Ovary (tissue), 3 donors: ENCODE data around the gene FGF16.

Experiments
- EP300 ChIP-seq: sonication (generic); formaldehyde crosslinking; IDR thresholded peaks from one replicate; pipeline ENCODE4 v1.6.1; 2017; ENCODE audit warnings: antibody characterized with exemption
- POLR2A ChIP-seq: fragments of 450-650 bp; IDR thresholded peaks from one replicate; pipeline ENCODE4 v1.6.1; 2017; ENCODE audit warnings: antibody characterized with exemption, mild to moderate bottlenecking, moderate library complexity
- TF ChIP-seq, protein P1 (sequence below), 3 donors: fragments of 450-650 bp in 2 of 3; fragments of 200-600 bp in 1 of 3; IDR thresholded peaks; one replicate each; pipeline versions ENCODE4 v1.5.1 to v1.8.0; 2016 to 2022; ENCODE audit warnings: antibody characterized with exemption in 3 of 3, mild to moderate bottlenecking in 1 of 3
- donor health status: DM: no; HTN: no; CAD: no.

DNA sequence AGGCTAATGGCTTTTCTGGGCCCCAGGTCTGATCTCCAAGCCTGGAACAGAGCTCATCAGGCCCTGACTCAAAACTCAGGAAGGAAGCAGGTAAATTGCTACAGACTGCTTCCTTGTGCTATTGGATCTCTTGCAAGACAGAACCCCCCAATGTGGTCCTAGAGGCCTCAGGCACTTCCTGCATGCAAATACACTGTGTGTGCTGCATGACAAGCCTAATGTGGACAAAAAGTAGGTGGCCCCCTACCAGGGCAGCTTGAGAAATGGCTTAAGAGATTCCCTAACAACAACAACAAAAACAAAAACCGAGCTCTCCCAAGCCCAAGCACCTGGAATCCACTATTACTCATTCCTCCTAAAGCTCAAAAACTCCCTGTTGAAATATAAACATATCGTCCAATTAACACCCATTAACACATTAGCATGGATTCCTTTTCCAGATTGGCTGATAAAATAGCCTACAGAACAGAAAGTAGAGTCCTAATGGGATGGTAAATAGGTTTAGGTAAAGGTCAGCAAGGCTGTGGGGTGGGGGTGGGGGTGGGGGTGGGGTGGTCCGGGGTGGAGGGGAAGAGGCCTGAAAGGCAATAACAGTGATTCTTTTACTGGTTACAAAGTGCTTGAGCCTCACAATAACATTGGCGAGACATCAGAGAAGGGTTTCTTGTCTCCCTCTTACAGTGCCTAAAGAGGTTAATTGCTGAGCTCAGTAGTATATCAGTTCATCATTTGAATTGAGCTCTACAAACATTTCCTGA is 24.1 kb upstream of the FGF16 start:
- TF ChIP-seq POLR2A = no peak
- TF ChIP-seq, protein P1, sequence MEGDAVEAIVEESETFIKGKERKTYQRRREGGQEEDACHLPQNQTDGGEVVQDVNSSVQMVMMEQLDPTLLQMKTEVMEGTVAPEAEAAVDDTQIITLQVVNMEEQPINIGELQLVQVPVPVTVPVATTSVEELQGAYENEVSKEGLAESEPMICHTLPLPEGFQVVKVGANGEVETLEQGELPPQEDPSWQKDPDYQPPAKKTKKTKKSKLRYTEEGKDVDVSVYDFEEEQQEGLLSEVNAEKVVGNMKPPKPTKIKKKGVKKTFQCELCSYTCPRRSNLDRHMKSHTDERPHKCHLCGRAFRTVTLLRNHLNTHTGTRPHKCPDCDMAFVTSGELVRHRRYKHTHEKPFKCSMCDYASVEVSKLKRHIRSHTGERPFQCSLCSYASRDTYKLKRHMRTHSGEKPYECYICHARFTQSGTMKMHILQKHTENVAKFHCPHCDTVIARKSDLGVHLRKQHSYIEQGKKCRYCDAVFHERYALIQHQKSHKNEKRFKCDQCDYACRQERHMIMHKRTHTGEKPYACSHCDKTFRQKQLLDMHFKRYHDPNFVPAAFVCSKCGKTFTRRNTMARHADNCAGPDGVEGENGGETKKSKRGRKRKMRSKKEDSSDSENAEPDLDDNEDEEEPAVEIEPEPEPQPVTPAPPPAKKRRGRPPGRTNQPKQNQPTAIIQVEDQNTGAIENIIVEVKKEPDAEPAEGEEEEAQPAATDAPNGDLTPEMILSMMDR (IDR thresholded peaks at IDR 0.05) = no peak
- TF ChIP-seq EP300 = no peak
